Activated CD8-positive, alpha-beta T cell treated with anti-CD3 and anti-CD28 coated beads for 36 hours (primary cell): Measurements from ENCODE around the gene EN2. TPM values are rescaled to one million over a fixed set of nuclear protein-coding genes. Genes with fewer than 3 reads are reported as not detected.

Experiments
- ATAC-seq: fragments of 200-7000 bp; cut with Tn5 transposase; one replicate; pipeline ENCODE4 v1.10.0; 2021; ENCODE audit warnings: mild to moderate bottlenecking, moderate library complexity
- CTCF ChIA-PET: fragments of 350-600 bp; sonication (Branson Sonifier 250); formaldehyde crosslinking; loops from one replicate; lab custom pipeline; 2021; ENCODE audit warnings: antibody characterized with exemption; lab: Charles Lee
- POLR2A ChIA-PET: fragments of 350-600 bp; sonication (Branson Sonifier 250); formaldehyde crosslinking; loops from one replicate; lab custom pipeline; 2021; ENCODE audit warnings: antibody characterized with exemption; lab: Charles Lee
- DNase-seq: peaks from one replicate; pipeline ENCODE4 v3.0.0-alpha.2; 2020
- H3K27ac Mint-ChIP-seq: one replicate; pipeline ENCODE4 v1.8.0; 2021; ENCODE audit warnings: mild to moderate bottlenecking, mixed read lengths
- H3K27me3 Mint-ChIP-seq: one replicate; pipeline ENCODE4 v1.8.0; 2021; ENCODE audit warnings: mixed read lengths
- H3K36me3 Mint-ChIP-seq: one replicate; pipeline ENCODE4 v1.8.0; 2021; ENCODE audit warnings: low read depth, mixed read lengths
- H3K4me1 Mint-ChIP-seq: one replicate; pipeline ENCODE4 v1.8.0; 2021; ENCODE audit warnings: low read depth, mixed read lengths
- H3K4me3 Mint-ChIP-seq: one replicate; pipeline ENCODE4 v1.8.0; 2021; ENCODE audit warnings: mild to moderate bottlenecking, moderate library complexity, mixed read lengths
- H3K9me3 Mint-ChIP-seq: one replicate; pipeline ENCODE4 v1.8.0; 2021; ENCODE audit warnings: mixed read lengths
- CTCF ChIP-seq: fragments of 200-600 bp; IDR thresholded peaks from one replicate; pipeline ENCODE4 v1.8.0; 2022; ENCODE audit warnings: antibody characterized with exemption, mild to moderate bottlenecking
- intact Hi-C: fragments of 100-400 bp; cut with micrococcal nuclease; formaldehyde crosslinking; loops from one replicate; pipeline ENCODE4 v1.10.0; 2022
- total RNA-seq, 2 experiments: library from RNA; stranded (reverse); gene quantifications; one replicate each; pipeline ENCODE4 v1.2.3, GENCODE V29; 2021

The EN2 gene
- total RNA-seq, 2 experiments from 2014 or later = not detected

DNA sequence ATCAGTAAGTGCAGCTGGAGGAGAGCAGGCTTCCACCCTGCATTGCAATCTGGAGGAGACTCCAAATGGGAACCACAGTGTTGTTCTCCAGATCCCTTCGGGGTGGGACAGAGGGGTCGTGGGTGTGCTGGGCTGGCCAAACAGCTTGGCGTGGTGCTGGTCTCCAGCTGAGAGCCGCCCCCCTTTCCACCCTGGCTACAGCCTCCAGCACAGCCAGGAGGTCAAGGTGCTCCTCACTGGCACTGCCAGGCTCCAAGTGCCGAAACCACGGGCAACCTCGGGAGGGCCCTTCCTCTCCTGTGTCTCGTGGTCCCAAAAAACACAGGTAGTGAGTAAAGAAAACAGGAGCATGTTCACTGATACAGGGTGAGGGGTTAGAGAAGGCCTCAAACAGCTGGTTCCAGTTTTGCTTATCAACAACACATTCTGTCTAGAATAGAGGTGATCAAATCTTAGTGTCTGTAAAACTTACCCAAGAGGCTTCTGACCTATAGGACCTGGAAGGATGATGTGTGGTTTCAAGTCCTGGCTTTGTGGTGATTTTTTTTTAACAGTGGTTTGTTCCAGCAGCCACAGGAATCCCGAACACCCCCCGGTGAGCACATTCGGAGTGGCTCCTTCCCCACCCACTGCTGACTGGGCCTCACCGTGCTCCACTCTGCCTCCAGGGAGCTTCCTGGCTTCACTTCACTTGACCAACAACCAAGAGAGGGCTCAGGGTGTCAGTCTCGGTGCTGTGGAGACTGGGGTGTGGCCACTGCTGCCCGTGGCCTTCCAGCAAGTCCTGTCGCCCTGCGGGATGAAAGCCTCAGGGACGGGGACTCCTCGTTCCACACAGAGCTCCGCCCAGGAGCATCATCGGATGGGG, 31.2 kb upstream of the EN2 start:
- POLR2A ChIA-PET = no interaction called here
- no peak for TF ChIP-seq CTCF
- Mint-ChIP-seq H3K9me3 (no peaks in the 10 kb centered on the region), H3K27me3 (peaks cover 13% of the 10 kb centered on the region), H3K36me3 (no peaks in the 10 kb centered on the region), H3K4me3 (no peak overlapping the region), H3K27ac (no peak overlapping the region), H3K4me1 (no peaks in the 10 kb centered on the region)
- DNase-seq (no peak), ATAC-seq (no peak)
- intact Hi-C loops = no loop called here
- CTCF ChIA-PET = no interaction called here

GRCh38 chr7:155427411-155428038, 30.4 kb upstream of the EN2 start:
- DNase-seq = no peak
- intact Hi-C loops = no loop called here
- no peak overlapping the region for H3K27ac Mint-ChIP-seq
- ChIA-PET CTCF (no interaction called here), POLR2A (no interaction called here)
- H3K4me3 Mint-ChIP-seq = no peak overlapping the region
- peaks cover 15% of the 10 kb centered on the region for H3K27me3 Mint-ChIP-seq
- H3K9me3 Mint-ChIP-seq = no peaks in the 10 kb centered on the region
- no peaks in the 10 kb centered on the region for H3K4me1 Mint-ChIP-seq
- H3K36me3 Mint-ChIP-seq = no peaks in the 10 kb centered on the region
- no peak for TF ChIP-seq CTCF
- no peak for ATAC-seq

DNA sequence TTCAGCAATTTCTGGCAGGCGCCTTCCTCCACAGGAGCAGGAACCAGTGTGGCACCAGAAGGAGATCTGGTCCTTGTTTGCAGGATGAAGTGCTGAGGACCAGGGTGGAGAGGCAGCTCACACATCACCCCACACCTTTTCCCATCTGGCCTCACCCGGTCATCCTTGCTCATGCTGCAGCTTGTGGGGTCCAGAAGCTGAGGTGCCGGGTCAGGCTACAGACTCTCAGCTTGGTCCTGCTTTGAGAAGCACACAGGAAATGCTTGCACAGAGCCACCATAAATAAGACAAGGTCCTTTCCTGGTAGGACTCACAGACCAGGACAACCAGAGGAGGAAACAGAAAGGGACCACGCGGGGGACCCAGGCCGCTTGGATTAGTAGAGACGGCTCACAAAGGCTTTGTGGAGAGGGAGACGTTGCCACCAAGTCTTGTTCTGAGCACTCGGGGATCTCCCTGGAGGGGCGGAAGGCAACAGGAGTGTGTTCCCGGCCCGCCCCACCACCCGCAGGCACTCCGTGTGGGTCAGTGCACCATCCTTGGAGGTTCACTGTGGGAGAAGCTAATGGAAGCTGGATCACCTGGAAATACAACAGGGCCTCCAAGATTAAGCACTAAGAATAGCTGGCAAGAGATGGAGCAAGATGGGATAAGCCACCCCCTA, 29.6 kb upstream of the EN2 start:
- ChIA-PET CTCF (no interaction called here), POLR2A (no interaction called here)
- TF ChIP-seq CTCF = no peak
- intact Hi-C loops = no loop called here
- Mint-ChIP-seq H3K4me3 (no peak overlapping the region), H3K27me3 (peaks cover 15% of the 10 kb centered on the region), H3K36me3 (no peaks in the 10 kb centered on the region), H3K27ac (no peak overlapping the region), H3K9me3 (no peaks in the 10 kb centered on the region), H3K4me1 (no peaks in the 10 kb centered on the region)
- ATAC-seq = no peak
- DNase-seq = no peak

GRCh38 chr7:155429651-155430050, 28.3 kb upstream of the EN2 start:
- intact Hi-C loops = no loop called here
- DNase-seq (no peak), ATAC-seq (no peak)
- Mint-ChIP-seq H3K36me3 (no peaks in the 10 kb centered on the region), H3K27ac (no peak overlapping the region), H3K9me3 (no peaks in the 10 kb centered on the region), H3K27me3 (peaks cover 15% of the 10 kb centered on the region), H3K4me1 (no peaks in the 10 kb centered on the region), H3K4me3 (no peak overlapping the region)
- TF ChIP-seq CTCF = no peak
- ChIA-PET CTCF (interaction anchor here (0.6 kb wide), 1 partner anchor 108 kb away, joined by 3 read pairs; no protein-coding TSS in a partner anchor), POLR2A (no interaction called here)

- no peak overlapping the region for H3K4me3 Mint-ChIP-seq
- intact Hi-C loops = no loop called here
- ChIA-PET CTCF (no interaction called here), POLR2A (no interaction called here)
- no peaks in the 10 kb centered on the region for H3K4me1 Mint-ChIP-seq
- H3K27me3 Mint-ChIP-seq = peaks cover 15% of the 10 kb centered on the region
- ATAC-seq (no peak), DNase-seq (no peak)
- no peaks in the 10 kb centered on the region for H3K36me3 Mint-ChIP-seq
- no peaks in the 10 kb centered on the region for H3K9me3 Mint-ChIP-seq
- TF ChIP-seq CTCF = no peak
- no peak overlapping the region for H3K27ac Mint-ChIP-seq
Observed at GRCh38 chr7:155430606-155431005, 27.3 kb upstream of the EN2 start.
